ENCODE data around the gene JOSD2. TPM values are rescaled to one million over a fixed set of nuclear protein-coding genes. Genes with fewer than 3 reads are reported as not detected.

JOSD2 gene
- polyA plus RNA-seq (ENCODE audit: insufficient read length in 4 of 4): 10 to 100 TPM in 1 of 4 donors, 1 to 10 TPM in 3; 6.7 to 16.9 (median 8.8) TPM

GRCh38 chr19:50511069-50511822 is at the start of gene JOSD2:
TSS of gene JOSD2 (minus strand) at chr19:50511191. CDS start at chr19:50510431, 760 bp downstream.
- DNase-seq (ENCODE audit: low read depth in 4 of 4, low spot score in 3 of 4): peak; percentile 97

GRCh38 chr19:50559636-50560035 is 48.6 kb upstream of the JOSD2 start:
- no peak for DNase-seq (ENCODE audit: low read depth in 4 of 4, low spot score in 3 of 4)

- no peak for DNase-seq (ENCODE audit: low read depth in 4 of 4, low spot score in 3 of 4)
Observed at GRCh38 chr19:50558449-50558848, 47.5 kb upstream of the JOSD2 start.

GRCh38 chr19:50558039-50558438 is 47.0 kb upstream of the JOSD2 start:
- DNase-seq (ENCODE audit: low read depth in 4 of 4, low spot score in 3 of 4): no peak

GRCh38 chr19:50557009-50557613 is 46.1 kb upstream of the JOSD2 start:
- no peak for DNase-seq (ENCODE audit: low read depth in 4 of 4, low spot score in 3 of 4)

- DNase-seq (ENCODE audit: low read depth in 4 of 4, low spot score in 3 of 4): peak; percentile 67 to 80 (median 77)
Observed at GRCh38 chr19:50556282-50557008, 45.5 kb upstream of the JOSD2 start.

- DNase-seq (ENCODE audit: low read depth in 4 of 4, low spot score in 3 of 4): no peak
Observed at GRCh38 chr19:50555450-50556281, 44.7 kb upstream of the JOSD2 start.

GRCh38 chr19:50555033-50555432 is 44.0 kb upstream of the JOSD2 start:
- no peak for DNase-seq (ENCODE audit: low read depth in 4 of 4, low spot score in 3 of 4)

- DNase-seq (ENCODE audit: low read depth in 4 of 4, low spot score in 3 of 4): no peak
Observed at GRCh38 chr19:50554212-50554611, 43.2 kb upstream of the JOSD2 start.

- DNase-seq (ENCODE audit: low read depth in 4 of 4, low spot score in 3 of 4): no peak
Observed at GRCh38 chr19:50553134-50553703, 42.2 kb upstream of the JOSD2 start.

GRCh38 chr19:50552540-50552939 is 41.5 kb upstream of the JOSD2 start:
- no peak for DNase-seq (ENCODE audit: low read depth in 4 of 4, low spot score in 3 of 4)

- peak in 1 of 4 donors; percentile 38 for DNase-seq (ENCODE audit: low read depth in 4 of 4, low spot score in 3 of 4)
Observed at GRCh38 chr19:50551715-50552187, 40.8 kb upstream of the JOSD2 start.

GRCh38 chr19:50551034-50551714 is 40.2 kb upstream of the JOSD2 start:
- no peak for DNase-seq (ENCODE audit: low read depth in 4 of 4, low spot score in 3 of 4)

- DNase-seq (ENCODE audit: low read depth in 4 of 4, low spot score in 3 of 4): no peak
Observed at GRCh38 chr19:50550594-50550966, 39.6 kb upstream of the JOSD2 start.

GRCh38 chr19:50549927-50550593 is 39.1 kb upstream of the JOSD2 start:
- DNase-seq (ENCODE audit: low read depth in 4 of 4, low spot score in 3 of 4): no peak

GRCh38 chr19:50549059-50549926 is 38.3 kb upstream of the JOSD2 start:
- DNase-seq (ENCODE audit: low read depth in 4 of 4, low spot score in 3 of 4): no peak

GRCh38 chr19:50548191-50549058 is 37.4 kb upstream of the JOSD2 start:
- no peak for DNase-seq (ENCODE audit: low read depth in 4 of 4, low spot score in 3 of 4)

All from right renal pelvis (tissue), 4 donors.